Measurements from ENCODE around the gene CCDC171. TPM values are rescaled to one million over a fixed set of nuclear protein-coding genes. Genes with fewer than 3 reads are reported as not detected.

The CCDC171 gene
- total RNA-seq, 2 experiments from 2014 or later, result 10.4 to 18.2 TPM

- TF ChIP-seq EZH2phosphoT487 (IDR thresholded peaks at IDR 0.05; ENCODE audit: borderline replicate concordance, low read depth, low read length), result no peak
- TF ChIP-seq CTCF (conservative IDR thresholded peaks at IDR 0.05; ENCODE audit: low read length), result no peak
- ChIA-PET POLR2A (interaction anchor here (1.3 kb wide), 1 partner anchor 8 kb away, joined by 5 read pairs; no protein-coding TSS in a partner anchor), CTCF (ENCODE audit: unreplicated experiment) (no interaction called here)
- Histone ChIP-seq H3K9me2 (ENCODE audit: insufficient read depth, low read length) (no peaks in the 10 kb centered on the region), H3K4me3 (ENCODE audit: low read depth, low read length, poor library complexity, severe bottlenecking) (no peak overlapping the region), H3K36me3 (ENCODE audit: insufficient read depth, low read length) (no peaks in the 10 kb centered on the region), H2AFZ (ENCODE audit: low read length) (no peak overlapping the region), H3K9me3 (ENCODE audit: low read length) (no peaks in the 10 kb centered on the region), H3K4me1 (ENCODE audit: insufficient read depth, low read length, poor library complexity, severe bottlenecking) (no peaks in the 10 kb centered on the region), H3K4me2 (ENCODE audit: low read length) (no peak overlapping the region), H3K27ac (ENCODE audit: low read depth, low read length, poor library complexity, severe bottlenecking) (no peak overlapping the region), H3K79me2 (ENCODE audit: insufficient read depth, low read depth, low read length) (no peaks in the 10 kb centered on the region), H4K20me1 (ENCODE audit: insufficient read depth, low read length) (no peaks in the 10 kb centered on the region)
- DNase-seq (ENCODE audit: low spot score), result no peak
- intact Hi-C loops (cut with micrococcal nuclease; ENCODE audit: unreplicated experiment), result no loop called here
- BruUV-seq (replicated peaks), result no TSS peak
Observed at GRCh38 chr9:15707000-15707399, 154.2 kb downstream of the CCDC171 start.

GRCh38 chr9:15711531-15711930 lies 158.7 kb downstream of the CCDC171 start:
- Histone ChIP-seq H2AFZ (ENCODE audit: low read length) (no peak overlapping the region), H4K20me1 (ENCODE audit: insufficient read depth, low read length) (no peaks in the 10 kb centered on the region), H3K4me3 (ENCODE audit: low read depth, low read length, poor library complexity, severe bottlenecking) (no peak overlapping the region), H3K9me2 (ENCODE audit: insufficient read depth, low read length) (no peaks in the 10 kb centered on the region), H3K4me1 (ENCODE audit: insufficient read depth, low read length, poor library complexity, severe bottlenecking) (no peaks in the 10 kb centered on the region), H3K36me3 (ENCODE audit: insufficient read depth, low read length) (no peaks in the 10 kb centered on the region), H3K4me2 (ENCODE audit: low read length) (no peak overlapping the region), H3K27ac (ENCODE audit: low read depth, low read length, poor library complexity, severe bottlenecking) (no peak overlapping the region), H3K9me3 (ENCODE audit: low read length) (no peaks in the 10 kb centered on the region), H3K79me2 (ENCODE audit: insufficient read depth, low read depth, low read length) (no peaks in the 10 kb centered on the region)
- POLR2A ChIA-PET, result interaction anchor here (0.7 kb wide), 1 partner anchor 12 kb away, joined by 3 read pairs; no protein-coding TSS in a partner anchor
- intact Hi-C loops (cut with micrococcal nuclease; ENCODE audit: unreplicated experiment), result no loop called here
- TF ChIP-seq CTCF (conservative IDR thresholded peaks at IDR 0.05; ENCODE audit: low read length) (no peak), EZH2phosphoT487 (IDR thresholded peaks at IDR 0.05; ENCODE audit: borderline replicate concordance, low read depth, low read length) (no peak)
- BruUV-seq (replicated peaks), result no TSS peak
- CTCF ChIA-PET (ENCODE audit: unreplicated experiment), result interaction anchor here (0.5 kb wide), 1 partner anchor 386 kb away, joined by 3 read pairs; no protein-coding TSS in a partner anchor
- DNase-seq (ENCODE audit: low spot score), result no peak

GRCh38 chr9:15711931-15712330 lies 159.1 kb downstream of the CCDC171 start:
- Histone ChIP-seq H2AFZ (ENCODE audit: low read length) (no peak overlapping the region), H3K36me3 (ENCODE audit: insufficient read depth, low read length) (no peaks in the 10 kb centered on the region), H3K4me2 (ENCODE audit: low read length) (no peak overlapping the region), H3K79me2 (ENCODE audit: insufficient read depth, low read depth, low read length) (no peaks in the 10 kb centered on the region), H3K9me3 (ENCODE audit: low read length) (no peaks in the 10 kb centered on the region), H3K27ac (ENCODE audit: low read depth, low read length, poor library complexity, severe bottlenecking) (no peak overlapping the region), H3K9me2 (ENCODE audit: insufficient read depth, low read length) (no peaks in the 10 kb centered on the region), H3K4me1 (ENCODE audit: insufficient read depth, low read length, poor library complexity, severe bottlenecking) (no peaks in the 10 kb centered on the region), H4K20me1 (ENCODE audit: insufficient read depth, low read length) (no peaks in the 10 kb centered on the region), H3K4me3 (ENCODE audit: low read depth, low read length, poor library complexity, severe bottlenecking) (no peak overlapping the region)
- TF ChIP-seq CTCF (conservative IDR thresholded peaks at IDR 0.05; ENCODE audit: low read length) (no peak), EZH2phosphoT487 (IDR thresholded peaks at IDR 0.05; ENCODE audit: borderline replicate concordance, low read depth, low read length) (no peak)
- POLR2A ChIA-PET, result interaction anchor here (0.7 kb wide), 1 partner anchor 11 kb away, joined by 3 read pairs; no protein-coding TSS in a partner anchor
- CTCF ChIA-PET (ENCODE audit: unreplicated experiment), result no interaction called here
- BruUV-seq (replicated peaks), result no TSS peak
- intact Hi-C loops (cut with micrococcal nuclease; ENCODE audit: unreplicated experiment), result no loop called here
- DNase-seq (ENCODE audit: low spot score), result no peak
